Measurements from ENCODE around the gene ANO2. TPM values are rescaled to one million over a fixed set of nuclear protein-coding genes. Genes with fewer than 3 reads are reported as not detected.

Gene ANO2
- total RNA-seq, 4 donors from 2014 or later = 4.0 to 17.9 (median 5.1) TPM

GRCh38 chr12:5971194-5971850 lies 26.3 kb upstream of the ANO2 start:
- TF ChIP-seq POLR2AphosphoS5 (IDR thresholded peaks at IDR 0.05) (no peak), POLR2A (IDR thresholded peaks at IDR 0.05; ENCODE audit: low read depth) (no peak), EP300 (IDR thresholded peaks at IDR 0.05) (no peak), CTCF (IDR thresholded peaks at IDR 0.05) (no peak)
- DNase-seq (ENCODE audit: extremely low spot score) = peak; percentile 47
- H3K4me1 ChIP-seq = peaks cover 0 to 13% (median 8%) of the 10 kb centered on the region in 4 donors
- no peaks in the 10 kb centered on the region for H3K9me3 ChIP-seq
- H3K27me3 ChIP-seq = no peaks in the 10 kb centered on the region
- intact Hi-C loops (cut with DNase I) = no loop called here
- 90% methylated on average over 10 of the region's 10 CpGs for WGBS
- H3K27ac ChIP-seq (replicated peaks in 1 of 4) = no peak overlapping the region
- no peak overlapping the region for H3K4me3 ChIP-seq
- peaks cover 0 to 99% (median 6%) of the 10 kb centered on the region in 4 donors for H3K36me3 ChIP-seq

DNA sequence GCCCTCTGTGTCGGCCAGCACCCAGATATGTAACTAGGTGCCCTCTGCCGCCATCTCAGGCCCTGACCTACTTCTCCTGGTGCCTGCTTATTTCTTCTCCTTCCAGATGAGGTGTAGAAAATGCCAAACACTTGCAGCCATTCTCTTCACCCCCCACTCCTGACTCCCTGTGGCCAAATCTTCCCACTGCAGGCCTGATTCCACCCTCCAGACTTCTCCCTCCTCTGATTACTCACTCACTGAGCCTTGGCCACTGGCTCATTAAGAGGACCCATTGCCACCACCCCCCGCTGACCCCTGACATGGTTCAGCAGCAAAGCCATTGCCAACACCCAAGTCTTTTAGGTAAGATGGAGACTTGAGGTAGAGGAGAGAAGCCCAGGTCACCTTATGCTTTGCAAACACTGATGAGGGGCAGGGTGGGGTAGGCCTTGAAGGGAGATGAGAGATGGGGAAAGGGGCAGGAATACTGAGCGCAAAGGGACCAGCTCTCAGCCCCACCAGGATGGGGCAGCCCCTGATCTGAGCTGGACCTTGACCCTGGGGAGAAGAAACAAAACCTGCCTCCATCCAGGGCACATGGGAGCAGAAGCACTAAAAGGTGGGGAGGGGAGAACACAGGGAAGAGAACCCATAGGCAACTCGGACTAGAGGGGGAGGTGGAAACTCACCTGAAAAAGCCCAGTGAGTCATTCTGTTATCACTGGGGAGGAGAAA lies 25.1 kb upstream of the ANO2 start:
- Histone ChIP-seq H3K36me3 (peaks cover 0 to 97% (median 6%) of the 10 kb centered on the region in 4 donors), H3K4me3 (no peak overlapping the region), H3K27me3 (peaks cover 0 to 4% (median 0%) of the 10 kb centered on the region in 4 donors), H3K4me1 (peaks cover 0 to 7% (median 5%) of the 10 kb centered on the region in 4 donors), H3K9me3 (no peaks in the 10 kb centered on the region), H3K27ac (replicated peaks in 1 of 4) (no peak overlapping the region)
- DNase-seq (ENCODE audit: extremely low spot score) = peak; percentile 91
- 100% methylated on average over 5 of the region's 5 CpGs for WGBS
- intact Hi-C loops (cut with DNase I) = no loop called here
- TF ChIP-seq EP300 (IDR thresholded peaks at IDR 0.05) (no peak), POLR2A (IDR thresholded peaks at IDR 0.05; ENCODE audit: low read depth) (no peak), CTCF (IDR thresholded peaks at IDR 0.05) (no peak), POLR2AphosphoS5 (IDR thresholded peaks at IDR 0.05) (no peak)

GRCh38 chr12:5969156-5969973 lies 24.3 kb upstream of the ANO2 start:
- Histone ChIP-seq H3K36me3 (peaks cover 0 to 94% (median 6%) of the 10 kb centered on the region in 4 donors), H3K4me1 (peaks cover 0 to 2% (median under 1%) of the 10 kb centered on the region in 4 donors), H3K4me3 (no peak overlapping the region), H3K9me3 (no peaks in the 10 kb centered on the region), H3K27ac (replicated peaks in 1 of 4) (no peak overlapping the region), H3K27me3 (peaks cover 0 to 4% (median 0%) of the 10 kb centered on the region in 4 donors)
- intact Hi-C loops (cut with DNase I) = no loop called here
- 93% methylated on average over 7 of the region's 17 CpGs for WGBS
- peak; percentile 70 for DNase-seq (ENCODE audit: extremely low spot score)
- TF ChIP-seq POLR2AphosphoS5 (IDR thresholded peaks at IDR 0.05) = no peak
- no peak for TF ChIP-seq POLR2A (IDR thresholded peaks at IDR 0.05; ENCODE audit: low read depth)
- no peak for TF ChIP-seq CTCF (IDR thresholded peaks at IDR 0.05)
- no peak for TF ChIP-seq EP300 (IDR thresholded peaks at IDR 0.05)

GRCh38 chr12:5967645-5968415 lies 22.8 kb upstream of the ANO2 start:
- Histone ChIP-seq H3K4me1 (no peaks in the 10 kb centered on the region), H3K4me3 (no peak overlapping the region), H3K27me3 (peaks cover 0 to 4% (median 0%) of the 10 kb centered on the region in 4 donors), H3K9me3 (no peaks in the 10 kb centered on the region), H3K27ac (replicated peaks in 1 of 4) (no peak overlapping the region), H3K36me3 (peaks cover 0 to 83% (median 6%) of the 10 kb centered on the region in 4 donors)
- peak; percentile 92 for DNase-seq (ENCODE audit: extremely low spot score)
- intact Hi-C loops (cut with DNase I) = no loop called here
- 93% methylated on average over 15 of the region's 17 CpGs for WGBS
- no peak for TF ChIP-seq EP300 (IDR thresholded peaks at IDR 0.05)
- TF ChIP-seq POLR2AphosphoS5 (IDR thresholded peaks at IDR 0.05) = no peak
- TF ChIP-seq CTCF (IDR thresholded peaks at IDR 0.05) = no peak
- no peak for TF ChIP-seq POLR2A (IDR thresholded peaks at IDR 0.05; ENCODE audit: low read depth)
